MM.1S (cell line): ENCODE measurements around the gene KCNS3.

Source experiments
- DNase-seq: peaks from one replicate; pipeline ENCODE4 v3.0.0-alpha.2; 2015
- H2AFZ ChIP-seq: fragments of 300-600 bp; sonication (generic); 2 replicates; pipeline ENCODE4 v1.6.0; 2016; ENCODE audit warnings: antibody characterized with exemption, low read length
- H3F3A ChIP-seq: fragments of 300-600 bp; sonication (generic); 2 replicates; pipeline ENCODE4 v1.6.1; 2016; ENCODE audit warnings: mild to moderate bottlenecking, antibody characterized with exemption, low read length, moderate library complexity, mixed read lengths; ENCODE audit not compliant: insufficient read depth
- H3K27ac ChIP-seq: fragments of 300-600 bp; sonication (generic); 2 replicates; pipeline ENCODE4 v1.5.1; 2016; ENCODE audit warnings: mild to moderate bottlenecking, low read length
- H3K27me3 ChIP-seq: fragments of 300-600 bp; sonication (generic); replicated peaks from 2 replicates; pipeline ENCODE4 v1.6.0; 2016; ENCODE audit warnings: low read length; ENCODE audit not compliant: insufficient read depth
- H3K36me3 ChIP-seq: fragments of 300-600 bp; sonication (generic); replicated peaks from 2 replicates; pipeline ENCODE4 v1.6.1; 2016; ENCODE audit warnings: mild to moderate bottlenecking, low read length, mixed read lengths; ENCODE audit not compliant: insufficient read depth
- H3K4me1 ChIP-seq: fragments of 300-600 bp; sonication (generic); 2 replicates; pipeline ENCODE4 v1.6.1; 2016; ENCODE audit warnings: low read length, mixed read lengths
- H3K4me2 ChIP-seq: fragments of 300-600 bp; sonication (generic); 2 replicates; pipeline ENCODE4 v1.6.0; 2016; ENCODE audit warnings: low read depth, low read length
- H3K4me3 ChIP-seq: fragments of 300-600 bp; sonication (generic); 2 replicates; pipeline ENCODE4 v1.5.1; 2016; ENCODE audit warnings: low read length, mixed read lengths
- H3K79me2 ChIP-seq: fragments of 300-600 bp; sonication (generic); 2 replicates; pipeline ENCODE4 v1.6.1; 2016; ENCODE audit warnings: mixed run types, low read length, mixed read lengths
- H3K9ac ChIP-seq: fragments of 300-600 bp; sonication (generic); 2 replicates; pipeline ENCODE4 v1.6.1; 2016; ENCODE audit warnings: low read length, mixed read lengths
- H3K9me2 ChIP-seq: fragments of 300-600 bp; sonication (generic); replicated peaks from 2 replicates; pipeline ENCODE4 v1.6.1; 2016; ENCODE audit warnings: mild to moderate bottlenecking, low read length, mixed read lengths; ENCODE audit not compliant: insufficient read depth
- H3K9me3 ChIP-seq: fragments of 300-600 bp; sonication (generic); replicated peaks from 2 replicates; pipeline ENCODE4 v1.6.1; 2016; ENCODE audit warnings: mild to moderate bottlenecking, low read length, mixed read lengths; ENCODE audit not compliant: insufficient read depth
- H4K20me1 ChIP-seq: fragments of 300-600 bp; sonication (generic); 2 replicates; pipeline ENCODE4 v1.6.1; 2016; ENCODE audit warnings: mild to moderate bottlenecking, low read length, moderate library complexity, mixed read lengths; ENCODE audit not compliant: insufficient read depth
- CTCF ChIP-seq: fragments of 300-600 bp; sonication (generic); IDR thresholded peaks from 2 replicates; pipeline ENCODE4 v1.5.1; 2016; ENCODE audit warnings: antibody characterized with exemption, low read length, mixed read lengths
- EZH2 ChIP-seq: fragments of 300-600 bp; sonication (generic); optimal IDR thresholded peaks from 2 replicates; pipeline ENCODE3; 2017; ENCODE audit warnings: low read depth, mild to moderate bottlenecking, antibody characterized with exemption, low read length, mixed read lengths
- EZH2phosphoT487 ChIP-seq: fragments of 300-600 bp; sonication (generic); IDR thresholded peaks from 2 replicates; pipeline ENCODE4 v1.6.1; 2018; ENCODE audit warnings: antibody characterized with exemption, low read length

The KCNS3 gene

GRCh38 chr2:17899871-17900270 is 21.4 kb downstream of the KCNS3 start:
- TF ChIP-seq EZH2 (no peak), EZH2phosphoT487 (no peak), CTCF (no peak)
- H3K9ac ChIP-seq = no peak overlapping the region
- no peak overlapping the region for H3K27ac ChIP-seq
- no peak overlapping the region for H3K4me3 ChIP-seq
- no peaks in the 10 kb centered on the region for H3K9me2 ChIP-seq
- no peaks in the 10 kb centered on the region for H3K36me3 ChIP-seq
- H3K9me3 ChIP-seq = no peaks in the 10 kb centered on the region
- no peaks in the 10 kb centered on the region for H4K20me1 ChIP-seq
- DNase-seq = no peak
- no peak overlapping the region for H3K4me2 ChIP-seq
- H3K27me3 ChIP-seq = no peaks in the 10 kb centered on the region
- H3F3A ChIP-seq = no peaks in the 10 kb centered on the region
- H3K79me2 ChIP-seq = peaks cover 7% of the 10 kb centered on the region; the same call in 1 of the 2 replicates
- no peak overlapping the region for H2AFZ ChIP-seq
- no peaks in the 10 kb centered on the region for H3K4me1 ChIP-seq

- Histone ChIP-seq H3K9ac (no peak overlapping the region), H3K9me2 (no peaks in the 10 kb centered on the region), H3K4me2 (no peak overlapping the region), H3K4me3 (no peak overlapping the region), H3K79me2 (peaks cover 7% of the 10 kb centered on the region; the same call in 1 of the 2 replicates), H3K9me3 (no peaks in the 10 kb centered on the region), H3F3A (no peaks in the 10 kb centered on the region), H3K4me1 (no peaks in the 10 kb centered on the region), H4K20me1 (no peaks in the 10 kb centered on the region), H3K27ac (no peak overlapping the region), H2AFZ (no peak overlapping the region), H3K27me3 (no peaks in the 10 kb centered on the region), H3K36me3 (no peaks in the 10 kb centered on the region)
- no peak for DNase-seq
- no peak for TF ChIP-seq CTCF
- no peak for TF ChIP-seq EZH2phosphoT487
- TF ChIP-seq EZH2 = no peak
Measured at GRCh38 chr2:17901246-17901645, 22.8 kb downstream of the KCNS3 start.

GRCh38 chr2:17910980-17911379 is 32.5 kb downstream of the KCNS3 start:
- Histone ChIP-seq H3K36me3 (no peaks in the 10 kb centered on the region), H3F3A (no peaks in the 10 kb centered on the region), H3K27me3 (no peaks in the 10 kb centered on the region), H3K4me2 (no peak overlapping the region), H3K27ac (no peak overlapping the region), H3K4me3 (no peak overlapping the region), H3K9ac (no peak overlapping the region), H3K9me3 (no peaks in the 10 kb centered on the region), H2AFZ (no peak overlapping the region), H4K20me1 (no peaks in the 10 kb centered on the region), H3K79me2 (no peaks in the 10 kb centered on the region), H3K9me2 (no peaks in the 10 kb centered on the region), H3K4me1 (0 out of 2 replicates have a peak, but pooled peaks cover 6% of the 10 kb centered on the region)
- no peak for TF ChIP-seq EZH2
- TF ChIP-seq EZH2phosphoT487 = no peak
- TF ChIP-seq CTCF = no peak
- no peak for DNase-seq
